ENCODE data around the gene TOPAZ1.
"Not testable (repeated sequence)": the region's sequence is repeated elsewhere in the genome, so short reads cannot be mapped to it uniquely, and the experiment has no call there.

The TOPAZ1 gene

GRCh38 chr3:44330444-44330843 lies 88.8 kb downstream of the TOPAZ1 start:
- no peak for DNase-seq (ENCODE audit: low read depth in 2 of 2)

- DNase-seq (ENCODE audit: low read depth in 2 of 2) = no peak
Observed at GRCh38 chr3:44334326-44334725, 92.6 kb downstream of the TOPAZ1 start.

DNA sequence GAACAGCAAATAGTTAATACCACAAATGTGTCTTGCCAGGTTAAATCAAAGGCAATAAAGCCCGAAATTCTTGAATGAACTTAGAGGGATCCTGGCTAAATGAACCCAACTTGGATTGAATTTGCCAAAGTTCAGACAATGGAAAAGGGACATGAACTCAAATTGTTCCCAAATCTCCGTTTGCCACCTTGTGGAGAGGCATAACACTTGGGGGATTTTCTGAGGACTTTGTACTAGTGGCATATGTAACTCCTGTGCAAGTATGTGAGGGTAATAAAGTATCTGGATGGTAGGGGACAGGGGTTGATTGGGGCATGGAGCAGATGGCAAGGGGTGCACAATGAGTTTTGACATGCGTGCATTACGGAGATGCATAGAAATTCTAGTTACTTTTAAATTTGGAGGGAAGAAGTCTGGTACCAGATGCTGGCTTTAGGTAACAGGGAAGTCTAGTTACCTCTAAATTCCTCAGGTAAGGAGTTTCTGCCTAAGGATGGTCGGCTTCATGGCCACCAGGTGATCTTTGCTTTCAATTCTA lies 95.6 kb downstream of the TOPAZ1 start:
- DNase-seq (ENCODE audit: low read depth in 2 of 2) = no peak

- DNase-seq (ENCODE audit: low read depth in 2 of 2) = peak; percentile 92 to 94
Observed at GRCh38 chr3:44338010-44338827, 96.5 kb downstream of the TOPAZ1 start, which contains the start of gene TCAIM. TSS of gene TCAIM (plus strand) at chr3:44338766. CDS start at chr3:44354783, 16,017 bp downstream.

GRCh38 chr3:44338828-44339127 lies 97.1 kb downstream of the TOPAZ1 start:
- DNase-seq (ENCODE audit: low read depth in 2 of 2) = no peak

DNA sequence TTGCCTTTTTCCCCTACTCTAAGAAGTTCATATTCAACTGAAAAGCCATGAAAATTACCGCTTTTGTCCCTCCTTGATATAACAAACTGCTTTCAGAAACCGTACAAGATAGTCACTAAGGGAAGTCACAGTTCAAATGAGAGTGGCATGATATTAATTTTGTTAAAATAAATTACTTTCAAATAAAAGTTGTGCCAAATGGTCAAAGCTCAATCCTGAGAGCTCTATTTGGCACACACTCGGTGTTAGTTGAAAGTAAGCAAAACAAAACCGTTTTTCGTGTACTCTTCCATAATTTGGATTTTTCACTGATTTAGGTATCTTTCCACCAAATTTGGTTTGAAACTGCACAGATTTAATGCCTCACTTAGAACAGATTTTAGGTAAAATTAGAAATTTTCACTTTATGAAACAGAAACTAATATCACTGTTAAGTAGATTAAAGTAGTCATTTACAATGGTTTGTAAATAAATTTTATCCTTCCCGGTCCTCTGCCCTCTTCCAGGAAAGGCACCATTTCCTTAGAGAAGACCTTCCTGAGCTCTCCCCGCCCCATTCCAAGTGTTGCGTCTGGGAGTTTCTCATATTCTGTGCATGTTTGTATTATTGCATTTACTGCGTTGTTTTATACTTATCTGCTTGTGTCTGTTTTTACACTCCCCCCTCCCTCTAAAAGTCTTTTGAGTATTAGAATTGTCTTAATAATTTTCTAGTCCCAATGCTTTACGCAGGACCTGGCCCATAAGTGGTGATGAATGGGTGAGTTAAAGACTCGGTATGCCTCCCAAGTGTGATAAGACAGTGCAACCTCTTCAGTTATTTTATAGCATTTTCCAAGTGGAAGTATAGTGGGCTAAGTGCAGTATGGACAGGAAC lies 97.7 kb downstream of the TOPAZ1 start:
- no peak for DNase-seq (ENCODE audit: low read depth in 2 of 2)

DNA sequence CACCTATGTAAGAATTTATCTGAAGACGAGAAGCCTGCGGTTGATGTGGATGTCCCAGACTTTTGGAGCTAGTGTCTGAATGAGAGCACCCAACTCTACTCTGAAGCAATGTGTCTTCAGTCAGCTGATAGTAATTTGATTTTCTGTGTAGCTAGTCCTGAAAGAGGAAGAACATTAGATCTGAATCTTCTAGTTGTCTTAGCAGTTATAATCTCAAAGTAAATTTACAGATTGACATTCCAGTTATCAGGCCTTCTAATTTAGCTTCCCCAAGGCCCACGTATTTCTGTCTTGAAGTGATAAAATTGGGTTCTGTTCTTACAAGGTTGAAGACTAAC lies 98.3 kb downstream of the TOPAZ1 start:
- no peak for DNase-seq (ENCODE audit: low read depth in 2 of 2)

DNA sequence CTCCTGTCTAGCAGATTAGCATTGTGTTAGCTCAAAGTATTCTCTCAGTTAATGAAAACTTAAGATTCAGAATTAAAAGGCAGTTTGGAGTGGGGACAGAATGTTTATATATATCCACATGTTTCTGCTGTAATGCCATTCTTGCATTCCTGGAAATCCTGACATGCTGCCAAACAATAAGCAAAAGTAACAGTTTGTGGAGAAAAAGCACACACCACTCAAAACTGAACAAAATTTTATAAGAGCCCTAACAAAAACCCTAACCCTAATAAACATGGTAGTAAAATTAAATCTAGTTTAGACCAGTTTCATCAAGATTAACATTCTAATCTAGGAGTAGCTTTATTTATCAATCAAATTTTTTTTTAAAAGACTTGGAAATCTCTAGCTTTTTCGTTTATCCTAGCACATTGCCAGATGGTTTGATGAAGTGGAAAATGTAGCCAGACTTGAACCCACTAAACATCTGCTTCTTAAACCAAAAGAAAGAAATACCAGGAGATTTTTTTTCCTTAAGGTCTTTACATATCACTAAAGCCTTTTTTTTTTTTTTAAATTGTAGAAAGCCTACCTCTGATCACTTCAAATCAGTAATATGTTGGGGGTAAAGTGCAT lies 100.6 kb downstream of the TOPAZ1 start:
- peak; percentile 68 to 71 for DNase-seq (ENCODE audit: low read depth in 2 of 2)

DNA sequence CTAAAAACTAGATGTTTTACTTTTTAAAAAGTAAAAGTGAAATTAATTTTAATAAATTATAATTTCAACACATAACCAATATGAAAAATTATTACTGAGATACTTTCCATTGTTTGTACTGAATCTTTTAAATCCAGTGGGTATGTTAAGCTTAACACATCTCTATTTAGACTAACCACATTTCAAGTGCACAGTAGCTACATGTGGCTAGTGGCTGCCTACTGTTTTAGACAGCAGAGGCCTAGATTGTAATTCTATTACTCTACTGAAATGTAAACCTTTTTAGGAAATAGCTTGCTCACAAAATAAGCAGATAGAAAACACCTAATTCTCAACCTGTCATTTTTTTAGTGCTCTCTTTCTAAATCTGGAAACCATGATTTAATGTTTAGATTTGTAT lies 101.7 kb downstream of the TOPAZ1 start:
- no peak for DNase-seq (ENCODE audit: low read depth in 2 of 2)

DNA sequence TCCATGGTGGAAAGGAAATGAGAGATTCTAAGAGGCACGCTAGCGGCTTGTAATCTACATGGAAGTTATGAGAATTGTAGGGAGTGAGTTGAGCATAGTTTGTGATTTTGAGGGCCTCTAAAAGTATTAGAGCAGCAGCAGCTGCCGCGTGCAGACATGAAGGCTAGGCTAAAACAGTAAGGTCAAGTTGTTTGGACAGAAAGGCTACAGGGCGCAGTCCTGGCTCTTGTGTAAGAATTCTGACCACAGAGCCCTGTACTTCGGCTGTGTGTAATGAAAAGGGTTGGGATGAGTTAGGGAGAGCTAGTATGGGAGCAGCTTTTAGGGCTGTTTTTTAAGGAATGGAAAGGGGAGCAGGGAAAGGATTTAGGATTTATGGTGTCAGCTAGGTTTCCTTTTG lies 104.9 kb downstream of the TOPAZ1 start:
- not testable (repeated sequence) for DNase-seq (ENCODE audit: low read depth in 2 of 2)

GRCh38 chr3:44348993-44349392 lies 107.3 kb downstream of the TOPAZ1 start:
- no peak for DNase-seq (ENCODE audit: low read depth in 2 of 2)

- no peak for DNase-seq (ENCODE audit: low read depth in 2 of 2)
Observed at GRCh38 chr3:44353355-44353924, 111.8 kb downstream of the TOPAZ1 start.

DNA sequence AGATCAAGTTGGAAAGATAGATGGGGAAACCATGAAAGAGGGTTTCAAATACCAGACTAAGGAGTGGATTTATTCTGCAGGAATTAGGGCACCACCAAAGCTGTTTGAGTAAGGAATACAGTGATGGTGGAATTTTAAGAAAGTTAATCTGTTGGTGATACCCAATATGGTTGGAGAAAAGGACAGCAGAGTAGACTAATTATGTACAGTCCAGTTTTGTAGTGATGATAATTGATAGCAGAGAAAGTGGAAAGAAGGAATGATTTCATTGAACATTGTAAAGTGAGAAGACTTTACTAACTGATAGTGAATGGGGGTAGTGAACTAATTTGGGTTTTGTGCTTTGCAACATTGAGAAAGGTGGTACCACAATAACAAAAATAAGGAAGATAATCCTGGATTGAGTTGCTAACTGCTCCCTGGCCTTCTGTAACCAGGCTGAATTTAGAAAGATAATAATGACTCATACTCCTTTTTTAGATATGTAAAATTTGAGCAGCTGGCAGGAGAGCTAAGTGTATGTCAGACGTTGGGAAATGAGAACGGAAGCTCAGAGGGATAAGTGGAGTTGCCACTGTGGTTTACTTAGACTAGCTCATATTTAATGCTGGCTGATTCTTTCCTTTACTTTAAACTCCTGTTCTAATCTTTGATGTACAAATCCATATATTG lies 113.8 kb downstream of the TOPAZ1 start:
- DNase-seq (ENCODE audit: low read depth in 2 of 2) = peak; percentile 49 to 51

DNA sequence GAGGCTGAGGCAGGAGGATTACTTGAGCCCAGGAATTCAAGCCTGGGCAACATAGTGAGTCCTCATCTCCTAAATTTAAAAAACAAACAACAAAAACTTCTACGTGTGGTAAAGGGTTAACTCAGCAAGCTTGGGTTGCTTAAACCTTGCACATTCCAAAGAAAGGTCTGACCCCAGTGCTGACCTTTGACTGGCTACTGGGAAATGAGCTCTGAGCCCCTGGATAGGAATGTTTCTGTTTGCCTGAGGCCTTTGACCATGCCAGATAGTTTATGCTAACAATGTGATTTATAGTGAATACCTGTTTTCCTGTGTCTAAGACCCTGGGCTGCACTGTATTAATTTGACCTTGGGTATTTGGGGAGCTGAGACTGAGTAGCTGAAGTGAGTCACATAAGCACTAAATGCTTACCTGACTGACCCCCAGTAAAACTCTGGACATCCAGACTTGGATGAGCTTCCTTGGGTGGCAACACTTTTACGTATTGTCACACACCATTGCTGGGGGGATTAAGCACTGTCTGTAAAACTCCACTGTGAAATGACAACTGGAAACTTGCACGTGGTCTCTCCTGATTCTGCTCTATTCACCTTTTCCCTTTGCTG lies 117.6 kb downstream of the TOPAZ1 start:
- DNase-seq (ENCODE audit: low read depth in 2 of 2) = no peak

DNA sequence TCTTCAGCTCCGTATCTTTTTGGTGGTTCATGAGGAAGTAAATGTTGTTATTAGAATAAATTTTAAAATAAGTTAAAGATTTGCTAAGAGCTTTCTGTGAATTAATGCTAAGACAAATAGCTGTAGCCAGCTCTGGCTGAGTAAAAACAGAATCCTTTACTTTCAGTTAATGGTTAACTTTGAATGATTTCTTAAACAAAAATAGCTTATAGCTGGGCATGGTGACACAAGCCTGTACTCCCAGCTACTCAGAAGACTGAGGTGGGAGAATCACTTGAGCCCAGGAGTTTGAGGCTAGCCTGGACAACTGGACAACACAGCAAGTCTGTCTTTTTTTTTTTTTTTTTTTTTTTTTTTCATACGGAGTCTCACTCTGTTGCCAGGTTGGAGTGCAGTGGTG lies 121.9 kb downstream of the TOPAZ1 start:
- no peak for DNase-seq (ENCODE audit: low read depth in 2 of 2)

GRCh38 chr3:44365952-44366351 lies 124.3 kb downstream of the TOPAZ1 start:
- DNase-seq (ENCODE audit: low read depth in 2 of 2) = no peak

DNA sequence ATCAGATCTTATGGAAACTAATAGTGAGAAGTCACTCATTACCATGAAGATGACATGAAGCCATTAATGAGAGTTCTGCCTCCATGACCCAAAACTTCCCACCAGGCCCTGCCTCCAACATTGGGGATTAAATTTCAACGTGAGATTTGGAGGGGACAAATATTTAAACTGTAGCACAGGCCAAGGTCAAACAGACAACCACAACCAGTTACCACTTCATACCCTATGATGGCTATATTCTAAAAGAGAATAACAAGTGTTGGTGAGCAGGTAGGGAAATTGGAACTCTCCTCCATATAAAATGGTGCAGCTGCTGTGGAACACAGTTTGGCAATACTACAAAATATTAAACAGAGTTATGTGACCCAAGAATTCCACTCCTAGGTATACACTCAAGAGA lies 133.8 kb downstream of the TOPAZ1 start:
- DNase-seq (ENCODE audit: low read depth in 2 of 2) = no peak
